Erythroblast (primary cell): ENCODE data around the gene JAM3.

Experiments used
- GATA1 ChIP-seq: IDR thresholded peaks from 2 replicates; pipeline ENCODE4 v1.6.1; 2011; ENCODE audit warnings: low read depth, mild to moderate bottlenecking, control low read depth, low read length, moderate library complexity
- POLR2A ChIP-seq: IDR thresholded peaks from 2 replicates; pipeline ENCODE4 v1.6.1; 2011; ENCODE audit warnings: mild to moderate bottlenecking, low read length

DNA sequence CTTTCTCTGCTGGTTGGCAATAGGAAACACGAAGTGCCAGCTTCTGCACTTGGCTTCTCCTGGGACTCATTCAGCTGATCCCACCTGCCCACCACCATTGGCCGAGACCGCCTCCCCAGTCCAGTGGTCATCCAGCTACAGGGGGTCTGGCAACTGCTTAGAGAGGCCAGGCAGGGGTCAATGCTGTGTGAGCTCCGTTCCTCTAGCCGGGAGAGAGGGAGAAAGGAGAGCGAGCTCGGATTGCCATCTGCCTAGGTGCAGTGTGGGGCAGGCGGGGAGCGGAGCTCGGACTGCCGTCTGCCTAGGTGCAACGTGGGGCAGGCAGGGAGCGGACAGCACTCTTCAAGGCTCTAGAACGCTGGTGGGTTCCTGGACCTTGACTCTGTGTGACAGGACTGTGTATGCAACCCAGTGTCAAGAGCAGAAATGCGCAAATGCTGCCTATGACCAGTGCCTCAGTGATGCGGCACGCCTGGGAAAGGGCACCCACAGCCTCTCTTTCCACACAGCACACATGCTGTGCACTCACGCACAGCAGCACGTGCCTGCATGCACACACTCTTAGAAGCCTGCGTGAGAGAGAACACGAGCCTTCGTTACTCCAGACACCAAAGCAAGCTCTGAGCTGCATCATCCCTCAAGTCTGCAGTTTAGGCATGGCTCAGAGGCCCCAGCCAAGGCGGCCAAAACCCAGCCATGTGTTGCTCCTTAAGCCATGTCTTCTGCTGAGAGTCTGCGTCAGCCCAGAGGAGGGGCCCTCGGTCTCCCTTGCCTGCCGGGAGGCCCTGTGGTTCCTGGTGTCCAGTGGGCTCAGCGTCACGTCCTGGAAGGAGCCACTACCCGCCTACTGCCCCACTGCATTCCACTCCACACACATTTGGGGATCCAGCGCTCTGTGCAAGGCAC is 26.8 kb upstream of the JAM3 start:
- TF ChIP-seq POLR2A (no peak), GATA1 (no peak)
